Activated naive CD4-positive, alpha-beta T cell treated with anti-CD3 and anti-CD28 coated beads, Interleukin-2, amount 50 U/mL, for 72 hours (primary cell): ENCODE data around the gene KRT222. TPM values are rescaled to one million over a fixed set of nuclear protein-coding genes. Genes with fewer than 3 reads are reported as not detected.

Experiments
- ATAC-seq, 2 donors: fragments of 150-1000 bp; cut with Tn5 transposase; 2 replicates each; pipeline ENCODE4 v1.10.0; 2021; ENCODE audit warnings: mild to moderate bottlenecking in 2 of 2, moderate library complexity in 2 of 2
- DNase-seq, 2 donors: peaks; one replicate each; pipeline ENCODE4 v3.0.0; 2021 to 2022; ENCODE audit warnings: low spot score in 2 of 2
- H3K27ac Mint-ChIP-seq, 2 donors: one replicate each; pipeline ENCODE4 v1.8.0; 2022; ENCODE audit warnings: mild to moderate bottlenecking in 2 of 2, mixed read lengths in 2 of 2
- H3K36me3 Mint-ChIP-seq, 2 donors: one replicate each; pipeline ENCODE4 v1.8.0; 2022; ENCODE audit warnings: mixed read lengths in 2 of 2
- H3K9me3 Mint-ChIP-seq, 2 donors: one replicate each; pipeline ENCODE4 v1.8.0; 2022; ENCODE audit warnings: mixed read lengths in 2 of 2
- total RNA-seq, 2 donors: library from RNA; stranded (reverse); gene quantifications; one replicate each; pipeline ENCODE4 v1.2.3, GENCODE V29; 2022

Gene KRT222
- total RNA-seq, 2 donors from 2014 or later: not detected

DNA sequence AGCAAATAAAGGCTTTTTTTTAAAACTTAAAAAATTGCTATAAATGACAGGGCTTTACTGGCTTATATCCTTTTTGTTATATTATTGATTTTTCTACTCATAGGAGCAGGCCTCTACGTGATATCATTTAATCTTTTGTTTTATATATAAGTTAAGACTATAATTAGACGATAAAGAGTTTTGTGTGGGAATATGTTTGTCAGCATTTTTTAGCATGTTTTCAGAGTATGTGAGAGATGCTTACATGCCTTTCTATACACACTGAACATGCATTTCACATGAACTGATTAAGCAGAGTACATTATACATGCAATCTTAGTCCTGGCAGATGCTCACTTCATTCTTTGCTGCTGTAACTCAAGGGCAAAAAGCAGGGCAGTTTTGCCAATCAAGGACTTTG lies 7.7 kb upstream of the KRT222 start:
- ATAC-seq: no peak
- H3K27ac Mint-ChIP-seq: no peak overlapping the region
- H3K9me3 Mint-ChIP-seq: no peaks in the 10 kb centered on the region
- H3K36me3 Mint-ChIP-seq: no peaks in the 10 kb centered on the region
- DNase-seq: no peak

DNA sequence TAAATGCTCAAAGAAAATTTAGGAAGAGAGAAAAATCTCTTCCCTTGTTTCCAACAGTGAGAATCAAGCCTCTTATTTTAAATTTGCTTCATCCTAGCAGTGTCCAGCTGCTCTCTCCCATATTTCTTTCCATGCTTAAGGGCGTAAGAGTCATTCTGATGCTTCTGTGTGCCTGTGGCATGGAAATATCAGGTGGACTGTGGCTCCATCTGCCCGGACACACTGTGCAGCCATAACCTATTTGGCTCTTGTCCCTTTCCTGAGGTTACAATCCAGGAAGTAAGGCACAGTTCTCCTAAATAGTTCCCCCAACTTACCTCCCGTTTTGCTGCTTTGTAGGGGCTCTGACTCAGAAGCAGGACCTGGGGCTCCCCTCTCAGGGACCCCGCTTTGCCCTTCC lies 6.3 kb upstream of the KRT222 start:
- Mint-ChIP-seq H3K9me3 (no peaks in the 10 kb centered on the region), H3K36me3 (no peaks in the 10 kb centered on the region), H3K27ac (no peak overlapping the region)
- ATAC-seq (no peak), DNase-seq (no peak)

DNA sequence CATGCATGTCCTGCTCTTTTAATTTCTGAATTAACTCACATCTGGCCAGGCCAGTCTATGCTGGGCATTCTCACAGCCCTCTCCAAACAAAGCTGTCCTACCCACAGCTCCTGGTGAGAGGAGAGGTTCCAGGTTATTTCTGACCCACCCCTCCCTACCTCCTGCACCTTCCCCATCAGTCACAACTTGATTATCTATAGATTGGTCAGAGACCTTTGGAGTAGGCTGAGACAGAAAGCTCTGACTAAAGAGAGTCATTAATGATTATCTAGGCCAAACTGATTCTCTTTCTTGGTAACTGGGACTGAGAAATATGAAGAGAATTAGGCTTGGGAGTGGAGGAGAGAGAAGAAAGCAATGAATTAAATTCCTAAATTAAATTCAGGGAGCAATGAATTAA lies 1.4 kb upstream of the KRT222 start:
- no peaks in the 10 kb centered on the region for H3K9me3 Mint-ChIP-seq
- H3K27ac Mint-ChIP-seq: no peak overlapping the region
- ATAC-seq (no peak), DNase-seq (no peak)
- H3K36me3 Mint-ChIP-seq: no peaks in the 10 kb centered on the region

DNA sequence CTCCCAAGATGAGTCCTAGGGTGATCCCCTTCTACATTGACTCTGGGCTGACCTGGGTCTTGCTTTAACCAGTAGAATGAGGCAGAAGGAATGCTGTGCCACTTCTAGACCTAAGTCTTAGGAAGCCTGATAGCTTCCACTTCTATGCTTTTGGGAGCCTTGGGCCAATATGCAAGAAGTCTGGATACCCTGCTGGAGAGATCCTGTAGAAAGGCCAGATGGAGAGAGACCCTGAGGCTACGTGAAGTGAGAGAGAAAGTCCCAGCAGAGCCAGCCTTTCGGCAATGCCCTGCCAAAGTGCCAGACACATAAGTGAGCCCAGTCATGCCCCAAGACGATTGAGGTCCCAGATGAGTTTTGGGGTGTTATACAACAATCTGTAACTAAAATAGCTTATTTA lies 1.7 kb downstream of the KRT222 start:
- DNase-seq (no peak), ATAC-seq (no peak)
- Mint-ChIP-seq H3K9me3 (no peaks in the 10 kb centered on the region), H3K36me3 (no peaks in the 10 kb centered on the region), H3K27ac (no peak overlapping the region)

DNA sequence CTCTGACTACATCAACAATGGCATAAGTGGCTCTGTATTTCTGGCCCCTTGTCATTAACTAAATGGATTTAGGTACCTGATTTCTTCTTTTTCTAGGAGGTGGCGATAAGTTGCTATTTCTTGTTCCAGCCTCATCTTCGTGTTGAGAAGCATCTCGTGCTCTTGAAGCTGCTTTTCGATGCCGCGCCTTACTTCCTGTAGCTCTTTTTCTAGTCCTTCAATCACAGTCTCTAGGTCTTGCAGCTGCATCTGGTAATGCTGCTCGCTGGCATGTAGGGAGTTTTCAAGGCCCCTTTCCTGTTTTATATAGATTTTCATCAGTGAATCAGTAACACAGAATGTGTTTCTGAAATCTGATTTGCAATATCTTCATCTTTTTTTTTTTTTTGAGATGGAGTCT lies 5.1 kb downstream of the KRT222 start:
- ATAC-seq: no peak
- no peak for DNase-seq
- Mint-ChIP-seq H3K9me3 (no peaks in the 10 kb centered on the region), H3K27ac (no peak overlapping the region), H3K36me3 (no peaks in the 10 kb centered on the region)

DNA sequence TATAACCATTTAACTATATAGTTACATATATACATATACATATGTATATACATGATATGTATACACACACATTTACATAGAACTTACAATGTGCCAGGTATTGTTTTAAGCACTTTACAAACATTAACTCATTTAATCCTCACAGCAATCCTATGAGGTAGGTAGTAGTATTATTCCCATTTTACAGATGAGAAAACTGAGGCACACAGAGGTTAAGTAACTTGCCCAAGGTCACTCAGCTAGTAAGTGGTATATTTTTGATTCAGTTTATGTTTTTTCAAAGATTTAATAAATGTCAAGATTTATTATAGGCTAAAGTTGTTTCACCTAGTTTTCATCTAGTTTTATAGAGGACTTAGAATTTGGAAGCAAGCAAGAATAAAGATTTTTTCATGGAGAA lies 6.6 kb downstream of the KRT222 start:
- no peaks in the 10 kb centered on the region for H3K36me3 Mint-ChIP-seq
- H3K27ac Mint-ChIP-seq: no peak overlapping the region

DNA sequence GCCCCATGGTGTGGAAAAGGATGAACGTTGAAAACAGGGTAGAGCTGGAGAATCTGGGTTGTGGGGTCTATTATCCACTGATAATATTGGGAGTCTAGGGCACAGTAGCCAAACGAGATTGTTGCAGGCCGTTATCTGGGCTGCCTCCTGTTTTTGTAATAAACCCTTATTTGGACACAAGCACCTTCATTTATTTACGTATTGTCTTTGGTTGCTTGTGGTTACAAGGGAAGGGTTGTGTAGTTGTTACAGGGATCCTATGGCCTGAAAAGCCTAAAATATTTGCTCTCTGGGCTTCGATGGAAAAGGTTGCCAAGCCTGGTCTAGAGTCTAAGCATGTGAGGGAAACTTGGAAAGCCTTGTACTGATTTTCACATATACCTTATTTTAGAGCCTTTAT lies 13.0 kb downstream of the KRT222 start:
- H3K9me3 Mint-ChIP-seq: no peaks in the 10 kb centered on the region
- H3K27ac Mint-ChIP-seq: no peak overlapping the region
- H3K36me3 Mint-ChIP-seq: peaks cover 17 to 21% of the 10 kb centered on the region in 2 donors
- no peak for ATAC-seq
- no peak for DNase-seq

More for the DNA sequence above, 6.6 kb downstream of the KRT222 start:
- ATAC-seq (no peak), DNase-seq (no peak)
- no peaks in the 10 kb centered on the region for H3K9me3 Mint-ChIP-seq

DNA sequence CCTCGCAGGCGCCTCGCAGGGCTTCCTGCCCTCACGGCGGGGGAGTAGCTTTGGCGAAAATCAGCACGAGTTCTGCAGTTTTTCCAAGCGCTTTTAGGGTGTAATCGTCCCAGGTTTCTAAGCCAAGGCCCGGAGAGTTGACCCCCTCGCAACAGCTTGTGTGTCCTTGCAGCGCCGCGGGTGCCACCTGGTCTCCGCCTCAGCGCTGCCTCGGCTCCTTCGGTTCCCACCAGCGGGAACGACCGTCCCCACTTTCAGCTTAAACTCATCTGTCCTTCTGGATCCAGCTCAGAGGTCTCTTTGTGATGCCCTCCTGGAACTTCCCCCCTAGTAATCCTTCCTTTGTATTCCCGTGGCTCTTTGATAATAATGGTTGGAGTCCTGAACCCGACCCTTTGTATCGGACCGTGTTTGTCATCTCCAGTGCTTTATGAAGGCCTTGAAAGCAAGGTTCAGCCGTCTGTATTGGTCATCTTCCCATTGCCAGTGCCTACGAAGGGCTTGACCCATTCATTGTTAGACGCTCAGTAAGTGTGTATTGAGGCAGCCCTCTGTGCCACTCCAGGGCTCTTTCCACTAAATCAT lies 16.5 kb downstream of the KRT222 start:
- no peak for DNase-seq
- Mint-ChIP-seq H3K36me3 (peaks cover 26 to 35% of the 10 kb centered on the region in 2 donors), H3K9me3 (no peaks in the 10 kb centered on the region), H3K27ac (peak overlapping the region; percentile 99)
- ATAC-seq: peak; percentile 32 to 45

DNA sequence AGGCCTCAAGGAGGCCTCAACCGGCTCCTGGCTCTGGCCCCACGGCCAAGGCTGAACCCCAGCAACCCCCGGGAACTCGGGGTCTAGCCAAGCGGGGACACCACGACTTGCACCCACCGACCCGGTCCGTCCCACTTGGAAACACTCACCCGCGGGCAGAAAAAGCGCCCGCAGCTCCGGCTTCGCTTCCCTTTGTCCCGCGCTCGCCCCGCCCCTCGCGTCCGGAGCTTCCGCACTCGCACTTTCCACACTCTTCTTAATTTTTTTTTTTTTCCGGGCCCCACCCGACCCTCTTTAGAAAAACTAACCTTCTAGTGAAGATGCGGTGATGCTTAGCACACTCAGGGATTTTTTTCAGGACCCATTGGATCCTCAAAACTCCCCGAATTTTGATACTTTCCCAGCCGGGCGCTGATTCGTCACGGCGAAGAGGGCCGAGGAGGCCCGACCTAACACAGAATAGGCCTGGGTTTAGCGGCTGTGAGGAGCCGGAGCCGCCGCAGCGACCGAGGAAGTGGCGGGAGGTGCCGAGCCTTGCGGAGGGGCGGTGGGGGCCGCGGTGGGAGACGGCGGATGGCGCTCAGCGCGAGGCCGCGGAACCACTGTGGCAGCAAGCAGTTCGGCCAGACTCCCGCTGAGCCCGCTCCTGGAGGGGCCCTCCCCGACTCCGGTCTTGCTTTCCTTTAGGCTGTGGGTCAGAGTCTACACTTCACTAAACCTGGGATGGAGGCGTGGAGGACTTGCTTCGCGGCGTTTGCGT lies 17.2 kb downstream of the KRT222 start, which contains the start of gene SMARCE1:
SMARCE1 (minus strand) TSS at position 195 of the 760 bp plus-strand sequence. CDS start 2,016 bp downstream, outside the sequence.
- H3K36me3 Mint-ChIP-seq: peaks cover 27 to 39% of the 10 kb centered on the region in 2 donors
- ATAC-seq (peak; percentile 82 to 87), DNase-seq (peak; percentile 72 to 79)
- H3K27ac Mint-ChIP-seq: peak within 1 kb of the TSS; percentile 99
- H3K9me3 Mint-ChIP-seq: no peaks in the 10 kb centered on the region

DNA sequence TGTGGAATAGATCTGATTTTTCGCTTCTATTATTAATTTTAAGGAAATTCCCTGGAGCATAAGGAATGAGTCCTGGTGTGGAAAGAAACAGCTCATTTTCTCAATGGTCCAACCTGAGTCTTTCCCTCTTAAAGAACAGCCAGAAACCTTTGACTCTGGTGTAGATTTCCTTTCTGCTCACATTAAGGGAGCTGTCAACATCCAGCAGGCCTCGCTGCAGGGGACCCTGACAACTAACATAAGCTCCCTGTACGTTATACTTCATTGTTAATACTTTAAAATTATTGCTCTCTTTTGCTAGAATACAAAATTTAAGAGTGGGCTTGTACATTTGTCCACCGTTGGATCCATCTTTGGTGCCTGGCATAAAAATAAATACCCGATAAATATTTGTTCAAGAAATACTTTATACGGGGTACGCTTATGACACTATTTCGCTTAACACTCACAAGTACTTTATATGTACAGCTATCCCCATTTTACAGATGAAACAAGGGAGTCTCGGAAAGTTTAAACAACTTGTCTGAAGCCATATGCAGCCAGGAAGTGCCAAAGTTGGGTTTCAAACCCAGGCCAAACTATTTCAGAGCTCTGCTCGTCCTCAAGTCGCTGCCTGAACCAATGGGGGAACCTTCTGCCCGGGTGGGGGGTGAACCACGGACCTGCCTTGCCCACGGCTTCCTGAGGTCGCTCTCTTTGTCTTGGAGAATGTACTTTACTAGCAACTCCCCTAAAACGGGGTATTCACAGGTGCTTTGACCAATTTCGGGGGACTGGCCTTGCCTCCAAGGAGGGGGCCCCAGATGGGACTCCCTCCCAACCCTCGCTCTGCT lies 18.0 kb downstream of the KRT222 start:
- peak overlapping the region; percentile 99 for H3K27ac Mint-ChIP-seq
- H3K36me3 Mint-ChIP-seq: peaks cover 35 to 46% of the 10 kb centered on the region in 2 donors
- ATAC-seq (peak; percentile 53 to 70), DNase-seq (no peak)
- H3K9me3 Mint-ChIP-seq: no peaks in the 10 kb centered on the region

DNA sequence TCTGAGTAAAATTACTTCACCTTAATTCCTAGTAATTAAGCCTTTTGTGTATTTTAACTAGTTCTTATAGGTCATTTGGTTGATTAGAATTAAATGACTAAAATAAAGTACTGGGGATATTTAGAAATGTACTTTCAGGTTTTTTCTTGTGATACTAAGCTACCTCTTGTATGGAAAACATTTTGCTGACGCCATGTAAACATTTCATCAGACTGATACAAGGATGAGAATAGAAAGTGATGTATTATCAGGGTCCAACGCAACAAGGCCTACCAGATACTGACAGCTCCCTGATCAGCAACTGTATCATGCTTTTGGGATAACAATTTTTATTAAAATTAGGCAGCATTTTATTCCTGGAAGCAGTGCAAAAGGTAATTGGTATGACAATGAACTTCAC lies 19.0 kb downstream of the KRT222 start:
- Mint-ChIP-seq H3K9me3 (no peaks in the 10 kb centered on the region), H3K27ac (no peak overlapping the region), H3K36me3 (peaks cover 35 to 46% of the 10 kb centered on the region in 2 donors)
- DNase-seq (no peak), ATAC-seq (no peak)

DNA sequence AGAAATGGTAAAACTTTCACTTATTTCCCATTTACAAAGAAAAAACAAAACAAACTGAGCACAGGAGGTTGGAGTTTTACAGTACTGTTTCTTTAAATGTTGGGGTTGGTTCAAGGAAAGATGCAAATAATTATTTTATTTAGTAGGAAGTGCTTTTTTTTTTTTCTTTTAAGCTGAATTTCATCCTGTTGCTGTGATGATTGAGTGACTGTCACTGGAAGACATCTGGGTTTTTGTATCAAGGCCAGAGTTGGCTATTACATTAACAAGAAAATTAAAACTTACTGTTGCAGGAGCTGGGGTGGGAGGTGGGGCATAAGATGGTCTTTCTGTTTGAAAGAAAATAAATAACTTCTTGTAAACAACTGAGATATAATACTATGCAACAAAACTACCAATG lies 19.7 kb downstream of the KRT222 start:
- Mint-ChIP-seq H3K27ac (peak overlapping the region in 1 of 2 donors; percentile 42), H3K36me3 (peaks cover 35 to 46% of the 10 kb centered on the region in 2 donors), H3K9me3 (no peaks in the 10 kb centered on the region)
- ATAC-seq (no peak), DNase-seq (no peak)

DNA sequence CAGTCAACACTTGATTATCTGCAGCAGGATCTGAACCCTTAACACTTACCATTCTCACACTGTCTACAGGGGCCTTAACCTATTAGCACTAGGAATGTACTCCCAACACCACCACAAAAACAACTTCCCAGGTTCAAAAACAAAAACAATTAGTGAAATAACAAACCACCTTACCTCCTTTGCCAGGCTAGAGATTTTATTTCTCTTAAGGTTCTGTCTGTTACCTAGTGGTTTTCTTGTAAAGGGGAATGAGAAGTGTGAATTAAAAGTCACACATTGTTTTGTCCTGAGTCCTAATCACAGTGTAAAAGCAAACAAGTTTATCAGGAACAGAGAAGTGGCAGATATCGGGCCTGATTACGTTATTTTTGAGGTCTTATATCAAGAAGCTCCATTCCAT lies 27.0 kb downstream of the KRT222 start:
- ATAC-seq (no peak), DNase-seq (no peak)
- peaks cover 16 to 22% of the 10 kb centered on the region in 2 donors for H3K36me3 Mint-ChIP-seq
- H3K27ac Mint-ChIP-seq: peak overlapping the region; percentile 39 to 78
- no peaks in the 10 kb centered on the region for H3K9me3 Mint-ChIP-seq

DNA sequence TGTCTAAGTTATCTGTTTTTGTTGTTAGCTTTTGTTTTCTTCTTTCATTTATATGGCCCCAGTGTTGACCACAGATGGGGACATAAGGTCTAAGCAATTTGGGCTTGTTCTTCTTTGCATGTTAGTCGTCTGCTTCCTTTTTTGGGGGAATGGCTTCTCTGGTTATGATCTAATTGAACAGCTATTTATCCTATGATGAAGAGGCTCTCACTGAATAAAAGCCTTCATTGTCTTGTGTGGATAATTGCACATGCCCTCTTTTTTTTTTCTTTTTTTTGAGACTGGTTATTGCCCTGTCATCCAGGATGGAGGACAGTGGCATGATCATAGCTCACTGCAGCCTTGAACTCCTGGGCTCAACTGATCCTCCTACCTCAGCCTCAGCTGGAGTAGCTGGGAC lies 31.1 kb downstream of the KRT222 start:
- H3K27ac Mint-ChIP-seq: peak overlapping the region in 1 of 2 donors; percentile 83
- ATAC-seq: no peak
- DNase-seq: no peak
- H3K36me3 Mint-ChIP-seq: peaks cover 14 to 24% of the 10 kb centered on the region in 2 donors
- H3K9me3 Mint-ChIP-seq: no peaks in the 10 kb centered on the region

DNA sequence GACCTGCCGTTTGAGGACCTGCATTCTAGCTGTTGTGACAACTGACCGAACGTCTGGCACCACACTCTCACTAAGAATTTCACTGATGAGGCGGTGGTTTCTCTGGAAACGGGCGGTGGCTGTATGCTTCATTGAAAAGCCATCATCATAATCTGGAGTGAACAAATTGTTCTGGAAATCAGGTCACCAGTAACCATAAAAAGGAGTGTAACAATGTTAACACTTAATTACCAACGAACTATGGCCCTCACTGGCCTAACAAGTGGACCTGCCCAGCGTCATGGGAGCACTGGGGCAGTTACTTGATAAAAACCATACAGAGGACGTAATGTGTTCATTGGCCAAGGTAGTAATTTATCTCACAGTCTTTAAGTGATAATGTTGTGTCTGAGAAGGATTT lies 32.8 kb downstream of the KRT222 start:
- no peak for DNase-seq
- Mint-ChIP-seq H3K36me3 (peaks cover 14 to 30% of the 10 kb centered on the region in 2 donors), H3K9me3 (no peaks in the 10 kb centered on the region), H3K27ac (no peak overlapping the region)
- no peak for ATAC-seq

DNA sequence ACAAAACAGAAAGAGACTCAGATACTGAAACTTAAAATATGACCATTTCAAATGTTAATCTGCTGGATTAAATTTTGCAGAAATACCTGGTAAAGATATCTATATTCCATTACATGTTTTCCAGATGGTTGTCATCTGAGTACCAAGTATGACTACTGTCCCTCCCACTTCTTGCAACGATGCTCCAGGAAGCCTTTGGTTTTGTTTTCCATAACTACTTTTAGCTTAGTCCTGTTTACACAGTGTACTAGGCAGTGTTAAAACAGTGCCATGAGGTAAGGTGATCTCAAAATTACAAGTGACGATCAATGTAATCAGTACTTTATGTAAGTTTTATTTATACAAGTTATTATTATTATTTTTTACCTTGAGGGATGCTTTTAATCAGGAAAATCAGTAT lies 35.1 kb downstream of the KRT222 start:
- Mint-ChIP-seq H3K27ac (no peak overlapping the region), H3K9me3 (no peaks in the 10 kb centered on the region), H3K36me3 (peaks cover 10 to 35% of the 10 kb centered on the region in 2 donors)
- ATAC-seq (peak; percentile 45 to 88), DNase-seq (no peak)

DNA sequence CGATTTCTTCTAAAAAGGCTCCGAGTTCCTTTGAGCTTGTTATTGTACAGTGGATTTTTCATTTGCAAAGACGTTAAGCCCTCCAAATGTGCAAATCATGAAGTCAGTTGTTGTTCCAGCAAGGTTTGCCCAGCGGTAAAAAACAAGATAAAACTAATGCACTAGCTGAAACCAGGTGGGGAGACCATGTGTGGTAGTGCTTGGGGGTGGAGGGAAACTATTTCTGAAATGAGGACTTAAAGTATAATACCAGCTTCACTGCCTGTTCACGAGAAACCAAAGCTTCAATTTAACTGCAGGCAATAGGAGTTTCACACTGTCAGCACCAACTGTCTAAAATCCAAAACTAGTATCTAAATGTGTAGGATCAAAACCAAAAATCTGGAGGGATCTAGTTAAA lies 39.7 kb downstream of the KRT222 start:
- DNase-seq (no peak), ATAC-seq (no peak)
- Mint-ChIP-seq H3K36me3 (peaks cover 0 to 24% of the 10 kb centered on the region in 2 donors), H3K27ac (no peak overlapping the region), H3K9me3 (no peaks in the 10 kb centered on the region)
